Measurements from ENCODE around the gene VPS37B. TPM values are rescaled to one million over a fixed set of nuclear protein-coding genes. Genes with fewer than 3 reads are reported as not detected.

VPS37B gene
- total and polyA plus RNA-seq, 8 donors, result 13.5 to 30.1 (median 18.6) TPM

GRCh38 chr12:122859303-122860039 is 36.5 kb downstream of the VPS37B start:
- FAIRE-seq, result no peak
- no peak overlapping the region for H3K4me3 ChIP-seq
- no peaks in the 10 kb centered on the region for H3K27me3 ChIP-seq
- H3K36me3 ChIP-seq, result peaks cover 0 to 38% (median 7%) of the 10 kb centered on the region in 3 donors
- intact Hi-C loops (cut with DNase I), result loop anchor here (5.0 to 10.0 kb wide), 3 partner anchors 93 to 375 kb away; partner anchors contain the start of genes MPHOSPH9 (in 1 of the 3) and MTRFR (in 1 of the 3)
- peak overlapping the region in 1 of 4 donors; percentile 69 for H3K27ac ChIP-seq
- 82 to 85% methylated on average over 26 of the region's 26 CpGs for WGBS, 2 donors
- DNase-seq, result peak in 3 of 6 donors; percentile 52 to 83 (median 58)
- peaks cover 5 to 14% (median 12%) of the 10 kb centered on the region in 3 donors for H3K4me1 ChIP-seq
- no peak for TF ChIP-seq CTCF (IDR thresholded peaks at IDR 0.05)
- no peaks in the 10 kb centered on the region for H3K9me3 ChIP-seq
- ATAC-seq, result peak in 1 of 4 donors; percentile 1

- intact Hi-C loops (cut with DNase I), result loop anchor here in 2 of 3 donors (5.0 to 10.0 kb wide), 2 partner anchors 94 to 96 kb away; no protein-coding TSS in a partner anchor
- H3K9me3 ChIP-seq, result no peaks in the 10 kb centered on the region
- no peaks in the 10 kb centered on the region for H3K27me3 ChIP-seq
- ATAC-seq (no peak), DNase-seq (peak in 3 of 6 donors; percentile 45 to 71 (median 55)), FAIRE-seq (no peak)
- no peak for TF ChIP-seq CTCF (IDR thresholded peaks at IDR 0.05)
- peaks cover 0 to 40% (median 7%) of the 10 kb centered on the region in 3 donors for H3K36me3 ChIP-seq
- WGBS, 2 donors, result 89 to 90% methylated on average over 22 of the region's 22 CpGs
- H3K27ac ChIP-seq, result no peak overlapping the region
- peaks cover 5 to 14% (median 12%) of the 10 kb centered on the region in 3 donors for H3K4me1 ChIP-seq
- no peak overlapping the region for H3K4me3 ChIP-seq
Measured at GRCh38 chr12:122858591-122859302, 37.2 kb downstream of the VPS37B start.

- 83 to 84% methylated on average over 14 of the region's 14 CpGs for WGBS, 2 donors
- DNase-seq, result peak in 2 of 6 donors; percentile 39 to 79
Measured at GRCh38 chr12:122858171-122858570, 37.8 kb downstream of the VPS37B start.

GRCh38 chr12:122856999-122857671 is 38.8 kb downstream of the VPS37B start:
- Histone ChIP-seq H3K9me3 (no peaks in the 10 kb centered on the region), H3K36me3 (peaks cover 0 to 40% (median 7%) of the 10 kb centered on the region in 3 donors), H3K27ac (no peak overlapping the region), H3K4me3 (no peak overlapping the region), H3K4me1 (peaks cover 0 to 6% (median 5%) of the 10 kb centered on the region in 3 donors), H3K27me3 (no peaks in the 10 kb centered on the region)
- no peak for FAIRE-seq
- DNase-seq, result peak in 1 of 6 donors; percentile 64
- WGBS, 2 donors, result 88 to 91% methylated on average over 24 of the region's 24 CpGs
- no peak for ATAC-seq
- no peak for TF ChIP-seq CTCF (IDR thresholded peaks at IDR 0.05)
- intact Hi-C loops (cut with DNase I), result loop anchor here in 2 of 3 donors (5.0 to 10.0 kb wide), 2 partner anchors 95 to 98 kb away; no protein-coding TSS in a partner anchor

More at GRCh38 chr12:122858171-122858570, 37.8 kb downstream of the VPS37B start:
- FAIRE-seq (no peak), ATAC-seq (no peak)
- intact Hi-C loops (cut with DNase I), result loop anchor here in 2 of 3 donors (5.0 to 10.0 kb wide), 2 partner anchors 94 to 97 kb away; no protein-coding TSS in a partner anchor
- Histone ChIP-seq H3K4me1 (peaks cover 4 to 11% (median 8%) of the 10 kb centered on the region in 3 donors), H3K27ac (no peak overlapping the region), H3K36me3 (peaks cover 0 to 40% (median 7%) of the 10 kb centered on the region in 3 donors), H3K9me3 (no peaks in the 10 kb centered on the region), H3K4me3 (no peak overlapping the region), H3K27me3 (no peaks in the 10 kb centered on the region)
- TF ChIP-seq CTCF (IDR thresholded peaks at IDR 0.05), result no peak

Measured in pancreas (tissue), 10 donors.